ENCODE data around the gene HUNK.

HUNK gene

GRCh38 chr21:31999810-32000468 lies 127.1 kb downstream of the HUNK start:
- Mint-ChIP-seq H3K4me3 (no peak overlapping the region), H3K36me3 (ENCODE audit: low read depth) (peaks cover 75% of the 10 kb centered on the region), H3K9me3 (peaks cover 4% of the 10 kb centered on the region), H3K4me1 (peaks cover 53% of the 10 kb centered on the region), H3K27ac (no peak overlapping the region), H3K27me3 (ENCODE audit: low read depth) (peaks cover 9% of the 10 kb centered on the region)
- TF ChIP-seq, protein P1, sequence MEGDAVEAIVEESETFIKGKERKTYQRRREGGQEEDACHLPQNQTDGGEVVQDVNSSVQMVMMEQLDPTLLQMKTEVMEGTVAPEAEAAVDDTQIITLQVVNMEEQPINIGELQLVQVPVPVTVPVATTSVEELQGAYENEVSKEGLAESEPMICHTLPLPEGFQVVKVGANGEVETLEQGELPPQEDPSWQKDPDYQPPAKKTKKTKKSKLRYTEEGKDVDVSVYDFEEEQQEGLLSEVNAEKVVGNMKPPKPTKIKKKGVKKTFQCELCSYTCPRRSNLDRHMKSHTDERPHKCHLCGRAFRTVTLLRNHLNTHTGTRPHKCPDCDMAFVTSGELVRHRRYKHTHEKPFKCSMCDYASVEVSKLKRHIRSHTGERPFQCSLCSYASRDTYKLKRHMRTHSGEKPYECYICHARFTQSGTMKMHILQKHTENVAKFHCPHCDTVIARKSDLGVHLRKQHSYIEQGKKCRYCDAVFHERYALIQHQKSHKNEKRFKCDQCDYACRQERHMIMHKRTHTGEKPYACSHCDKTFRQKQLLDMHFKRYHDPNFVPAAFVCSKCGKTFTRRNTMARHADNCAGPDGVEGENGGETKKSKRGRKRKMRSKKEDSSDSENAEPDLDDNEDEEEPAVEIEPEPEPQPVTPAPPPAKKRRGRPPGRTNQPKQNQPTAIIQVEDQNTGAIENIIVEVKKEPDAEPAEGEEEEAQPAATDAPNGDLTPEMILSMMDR (IDR thresholded peaks at IDR 0.05; ENCODE audit: unreplicated experiment in 3 of 3): no peak

DNA sequence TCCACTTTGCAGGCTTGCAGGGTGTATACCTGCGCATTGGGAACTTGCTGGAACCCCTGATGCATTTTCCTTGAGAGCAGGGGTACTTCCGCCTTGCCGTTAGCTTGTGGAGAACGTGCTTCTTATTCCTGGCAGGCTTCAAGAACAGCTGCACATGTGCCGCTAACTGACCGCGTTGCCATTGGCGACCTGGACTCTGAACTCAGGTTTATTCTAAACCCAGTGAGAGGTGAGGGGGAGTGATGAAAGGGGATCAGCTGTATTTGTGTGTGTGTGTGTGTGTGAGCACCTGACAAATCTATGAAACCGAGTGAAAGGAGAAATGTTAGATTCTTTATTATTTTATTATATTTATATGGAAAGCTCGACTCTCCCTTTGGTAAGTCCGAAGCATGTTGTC lies 128.6 kb downstream of the HUNK start:
- peaks cover 63% of the 10 kb centered on the region for H3K36me3 Mint-ChIP-seq (ENCODE audit: low read depth)
- peaks cover 40% of the 10 kb centered on the region for H3K4me1 Mint-ChIP-seq
- H3K27me3 Mint-ChIP-seq (ENCODE audit: low read depth): peaks cover 9% of the 10 kb centered on the region
- no peak overlapping the region for H3K4me3 Mint-ChIP-seq
- H3K27ac Mint-ChIP-seq: peak overlapping the region; percentile 15 to 30 (median 27)
- TF ChIP-seq, protein P1 (IDR thresholded peaks at IDR 0.05; ENCODE audit: unreplicated experiment in 3 of 3): no peak
- peaks cover 4% of the 10 kb centered on the region for H3K9me3 Mint-ChIP-seq

DNA sequence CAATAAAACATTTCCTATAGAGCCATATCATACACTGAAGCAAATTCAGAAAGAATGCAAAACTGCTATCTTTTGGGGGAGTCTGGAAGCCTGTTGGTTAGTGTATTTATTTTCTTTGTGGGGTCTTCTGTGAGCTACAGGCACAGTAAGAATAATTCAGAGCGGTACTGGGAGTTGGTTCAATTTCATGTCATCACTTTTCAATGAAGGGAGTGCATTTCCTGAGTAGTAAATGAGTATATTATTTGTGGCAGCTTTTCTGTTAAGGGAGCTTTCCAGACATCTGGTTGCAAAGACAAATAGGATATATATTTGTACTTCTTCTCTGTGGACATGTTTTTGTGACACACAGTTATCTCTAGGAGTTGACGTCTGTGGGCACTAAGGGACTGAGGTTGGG lies 130.6 kb downstream of the HUNK start:
- peaks cover 48% of the 10 kb centered on the region for H3K36me3 Mint-ChIP-seq (ENCODE audit: low read depth)
- peaks cover 27% of the 10 kb centered on the region for H3K4me1 Mint-ChIP-seq
- no peaks in the 10 kb centered on the region for H3K27me3 Mint-ChIP-seq (ENCODE audit: low read depth)
- H3K4me3 Mint-ChIP-seq: no peak overlapping the region
- peaks cover 4% of the 10 kb centered on the region for H3K9me3 Mint-ChIP-seq
- TF ChIP-seq, protein P1 (IDR thresholded peaks at IDR 0.05; ENCODE audit: unreplicated experiment in 3 of 3): no peak
- H3K27ac Mint-ChIP-seq: peak overlapping the region; percentile 40 to 67 (median 61)

- Mint-ChIP-seq H3K9me3 (peaks cover 4% of the 10 kb centered on the region), H3K27ac (no peak overlapping the region), H3K36me3 (ENCODE audit: low read depth) (peaks cover 48% of the 10 kb centered on the region), H3K4me3 (no peak overlapping the region), H3K27me3 (ENCODE audit: low read depth) (no peaks in the 10 kb centered on the region), H3K4me1 (peaks cover 26% of the 10 kb centered on the region)
- TF ChIP-seq, protein P1 (IDR thresholded peaks at IDR 0.05; ENCODE audit: unreplicated experiment in 3 of 3): no peak
These were observed 131.5 kb downstream of the HUNK start for GRCh38 chr21:32004291-32004690.

- Mint-ChIP-seq H3K36me3 (ENCODE audit: low read depth) (peaks cover 38% of the 10 kb centered on the region), H3K4me3 (no peak overlapping the region), H3K27me3 (ENCODE audit: low read depth) (no peaks in the 10 kb centered on the region), H3K27ac (no peak overlapping the region), H3K4me1 (peaks cover 12% of the 10 kb centered on the region), H3K9me3 (peaks cover 9% of the 10 kb centered on the region)
- TF ChIP-seq, protein P1 (IDR thresholded peaks at IDR 0.05; ENCODE audit: unreplicated experiment in 3 of 3): no peak
These were observed 134.6 kb downstream of the HUNK start for GRCh38 chr21:32007456-32007855.

- H3K4me3 Mint-ChIP-seq: no peak overlapping the region
- TF ChIP-seq, protein P1 (IDR thresholded peaks at IDR 0.05; ENCODE audit: unreplicated experiment in 3 of 3): no peak
- H3K27me3 Mint-ChIP-seq (ENCODE audit: low read depth): no peaks in the 10 kb centered on the region
- no peak overlapping the region for H3K27ac Mint-ChIP-seq
- H3K9me3 Mint-ChIP-seq: peaks cover 5% of the 10 kb centered on the region
- H3K4me1 Mint-ChIP-seq: peaks cover 1% of the 10 kb centered on the region
- peaks cover 28% of the 10 kb centered on the region for H3K36me3 Mint-ChIP-seq (ENCODE audit: low read depth)
These were observed 135.9 kb downstream of the HUNK start for GRCh38 chr21:32008714-32009113.

Data from nephron (organoid).